Esophagus muscularis mucosa (tissue), 3 donors: ENCODE measurements around the gene WDR91.

Experiments used
- POLR2A ChIP-seq: fragments of 450-650 bp; IDR thresholded peaks from one replicate; pipeline ENCODE4 v1.6.1; 2017; ENCODE audit warnings: antibody characterized with exemption, moderate library complexity, mild to moderate bottlenecking, low read depth
- TF ChIP-seq, protein P1 (sequence below), 3 experiments: fragments of 200-600 bp in 2 of 3; fragments of 450-650 bp in 1 of 3; sonication (generic) in 2 of 3; IDR thresholded peaks; one replicate each; pipeline ENCODE4 v1.5.1; 2017 to 2019; ENCODE audit warnings: antibody characterized with exemption in 3 of 3, mild to moderate bottlenecking in 2 of 3, moderate library complexity in 1 of 3

DNA sequence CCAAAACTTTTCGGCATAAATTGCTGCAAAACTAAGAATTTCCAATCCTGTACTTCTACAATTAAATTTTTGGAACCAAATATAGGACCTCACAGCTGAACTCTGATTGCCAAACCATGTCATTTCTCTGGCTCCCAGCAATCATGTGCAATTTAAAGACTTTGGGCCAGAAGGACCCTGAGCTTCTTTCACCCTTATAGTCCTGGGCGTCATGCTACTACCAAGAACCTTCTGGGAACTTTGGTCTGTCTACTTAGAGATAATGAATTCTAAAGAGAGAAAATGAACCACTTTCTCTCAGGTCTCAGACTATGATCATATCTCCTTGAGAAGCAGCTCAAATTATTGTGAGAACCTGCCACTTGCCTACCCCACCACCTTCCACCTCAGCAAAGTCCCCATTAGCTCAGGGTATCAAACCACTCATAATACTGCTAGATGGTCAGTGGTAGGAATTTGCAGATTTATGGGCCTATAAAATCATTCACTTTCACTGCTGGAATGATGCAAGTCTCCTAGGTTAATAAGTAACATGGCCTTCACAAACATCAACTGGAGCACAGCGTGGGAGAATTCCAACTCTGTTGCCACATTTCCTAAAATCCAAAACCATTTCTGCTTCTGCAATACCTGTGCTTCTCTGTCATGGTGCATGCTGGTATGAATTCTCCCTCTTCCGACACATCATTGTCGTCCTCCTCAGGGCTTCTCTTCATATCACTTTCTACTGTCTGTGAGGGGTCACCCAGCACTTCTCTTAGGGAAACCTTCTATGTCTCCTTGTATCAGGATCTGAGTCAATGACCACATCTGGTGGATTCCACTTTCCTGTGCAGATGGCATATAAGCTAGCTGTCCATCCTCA lies 6.6 kb upstream of the WDR91 start:
- TF ChIP-seq, protein P1, sequence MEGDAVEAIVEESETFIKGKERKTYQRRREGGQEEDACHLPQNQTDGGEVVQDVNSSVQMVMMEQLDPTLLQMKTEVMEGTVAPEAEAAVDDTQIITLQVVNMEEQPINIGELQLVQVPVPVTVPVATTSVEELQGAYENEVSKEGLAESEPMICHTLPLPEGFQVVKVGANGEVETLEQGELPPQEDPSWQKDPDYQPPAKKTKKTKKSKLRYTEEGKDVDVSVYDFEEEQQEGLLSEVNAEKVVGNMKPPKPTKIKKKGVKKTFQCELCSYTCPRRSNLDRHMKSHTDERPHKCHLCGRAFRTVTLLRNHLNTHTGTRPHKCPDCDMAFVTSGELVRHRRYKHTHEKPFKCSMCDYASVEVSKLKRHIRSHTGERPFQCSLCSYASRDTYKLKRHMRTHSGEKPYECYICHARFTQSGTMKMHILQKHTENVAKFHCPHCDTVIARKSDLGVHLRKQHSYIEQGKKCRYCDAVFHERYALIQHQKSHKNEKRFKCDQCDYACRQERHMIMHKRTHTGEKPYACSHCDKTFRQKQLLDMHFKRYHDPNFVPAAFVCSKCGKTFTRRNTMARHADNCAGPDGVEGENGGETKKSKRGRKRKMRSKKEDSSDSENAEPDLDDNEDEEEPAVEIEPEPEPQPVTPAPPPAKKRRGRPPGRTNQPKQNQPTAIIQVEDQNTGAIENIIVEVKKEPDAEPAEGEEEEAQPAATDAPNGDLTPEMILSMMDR (IDR thresholded peaks at IDR 0.05): no peak
- no peak for TF ChIP-seq POLR2A
